Neural crest cell (in vitro differentiated cells): Measurements from ENCODE around the gene SMARCA4. TPM values are rescaled to one million over a fixed set of nuclear protein-coding genes. Genes with fewer than 3 reads are reported as not detected.

Experiments
- DNase-seq: peaks from one replicate; pipeline ENCODE4 v3.0.0; 2021; ENCODE audit warnings: low read depth, mixed read lengths, low spot score
- H3K27ac Mint-ChIP-seq: one replicate; pipeline ENCODE4 v1.8.0; 2021; ENCODE audit warnings: mild to moderate bottlenecking, mixed read lengths; ENCODE audit not compliant: unreplicated experiment
- H3K27me3 Mint-ChIP-seq: 2 replicates; pipeline ENCODE4 v1.8.0; 2021; ENCODE audit warnings: low read depth, mild to moderate bottlenecking, mixed read lengths
- H3K36me3 Mint-ChIP-seq: 2 replicates; pipeline ENCODE4 v1.8.0; 2021; ENCODE audit warnings: low read depth, mild to moderate bottlenecking, mixed read lengths
- H3K4me1 Mint-ChIP-seq: 2 replicates; pipeline ENCODE4 v1.8.0; 2021; ENCODE audit warnings: mixed read lengths
- H3K4me3 Mint-ChIP-seq: one replicate; pipeline ENCODE4 v1.8.0; 2021; ENCODE audit warnings: mild to moderate bottlenecking, mixed read lengths
- H3K9me3 Mint-ChIP-seq: 2 replicates; pipeline ENCODE4 v1.8.0; 2021; ENCODE audit warnings: mixed read lengths
- CTCF ChIP-seq: fragments of 200-600 bp; sonication (generic); conservative IDR thresholded peaks from 2 replicates; pipeline ENCODE4 v1.5.0; 2021; ENCODE audit warnings: antibody characterized with exemption, mild to moderate bottlenecking
- total RNA-seq: library from RNA; stranded (reverse); gene quantifications from 2 replicates; pipeline ENCODE4 v1.2.1, GENCODE V29; 2021

Gene SMARCA4
- total RNA-seq, 1 donor from 2014 or later: 363 TPM

- Mint-ChIP-seq H3K9me3 (no peaks in the 10 kb centered on the region), H3K36me3 (no peaks in the 10 kb centered on the region), H3K4me1 (no peaks in the 10 kb centered on the region), H3K4me3 (no peak overlapping the region), H3K27me3 (no peaks in the 10 kb centered on the region), H3K27ac (no peak overlapping the region)
- TF ChIP-seq CTCF: no peak
- no peak for DNase-seq
Observed at GRCh38 chr19:10915130-10916091, 45.4 kb upstream of the SMARCA4 start.

GRCh38 chr19:10916602-10917001 is 44.2 kb upstream of the SMARCA4 start:
- Mint-ChIP-seq H3K4me3 (no peak overlapping the region), H3K27ac (no peak overlapping the region), H3K36me3 (no peaks in the 10 kb centered on the region), H3K9me3 (no peaks in the 10 kb centered on the region), H3K4me1 (no peaks in the 10 kb centered on the region), H3K27me3 (no peaks in the 10 kb centered on the region)
- no peak for TF ChIP-seq CTCF
- no peak for DNase-seq

- no peak for TF ChIP-seq CTCF
- Mint-ChIP-seq H3K27me3 (no peaks in the 10 kb centered on the region), H3K27ac (no peak overlapping the region), H3K36me3 (no peaks in the 10 kb centered on the region), H3K9me3 (no peaks in the 10 kb centered on the region), H3K4me3 (no peak overlapping the region), H3K4me1 (no peaks in the 10 kb centered on the region)
- DNase-seq: no peak
Observed at GRCh38 chr19:10918359-10918758, 42.5 kb upstream of the SMARCA4 start.

GRCh38 chr19:10919352-10920287 is 41.2 kb upstream of the SMARCA4 start:
- Mint-ChIP-seq H3K27me3 (no peaks in the 10 kb centered on the region), H3K4me1 (no peaks in the 10 kb centered on the region), H3K27ac (no peak overlapping the region), H3K4me3 (no peak overlapping the region), H3K36me3 (no peaks in the 10 kb centered on the region), H3K9me3 (no peaks in the 10 kb centered on the region)
- no peak for DNase-seq
- no peak for TF ChIP-seq CTCF

GRCh38 chr19:10920288-10920655 is 40.6 kb upstream of the SMARCA4 start:
- H3K9me3 Mint-ChIP-seq: no peaks in the 10 kb centered on the region
- no peaks in the 10 kb centered on the region for H3K27me3 Mint-ChIP-seq
- TF ChIP-seq CTCF: no peak
- no peak overlapping the region for H3K27ac Mint-ChIP-seq
- H3K36me3 Mint-ChIP-seq: no peaks in the 10 kb centered on the region
- DNase-seq: no peak
- no peak overlapping the region for H3K4me3 Mint-ChIP-seq
- H3K4me1 Mint-ChIP-seq: no peaks in the 10 kb centered on the region
